HEK293T (cell line): ENCODE measurements around the gene FOLR3.
"Not testable (repeated sequence)": the region's sequence is repeated elsewhere in the genome, so short reads cannot be mapped to it uniquely, and the experiment has no call there.

ENCODE experiments used
- ARNT ChIP-seq: fragments of 450-650 bp; IDR thresholded peaks from 2 replicates; pipeline ENCODE4 v1.6.1; 2017; ENCODE audit warnings: mild to moderate bottlenecking
- BHLHE40 ChIP-seq: fragments of 450-650 bp; IDR thresholded peaks from 2 replicates; pipeline ENCODE4 v1.6.1; 2016; ENCODE audit warnings: mild to moderate bottlenecking, moderate library complexity, borderline replicate concordance
- ELF4 ChIP-seq: fragments of 450-650 bp; IDR thresholded peaks from 2 replicates; pipeline ENCODE4 v1.6.1; 2017; ENCODE audit warnings: antibody characterized with exemption
- FOXA1 ChIP-seq: fragments of 450-650 bp; IDR thresholded peaks from 2 replicates; pipeline ENCODE4 v1.6.1; 2016; ENCODE audit warnings: mild to moderate bottlenecking
- FOXK2 ChIP-seq: fragments of 450-650 bp; IDR thresholded peaks from 2 replicates; pipeline ENCODE4 v1.6.1; 2016; ENCODE audit warnings: mild to moderate bottlenecking
- HDGF ChIP-seq: fragments of 450-650 bp; IDR thresholded peaks from 2 replicates; pipeline ENCODE4 v1.6.1; 2017; ENCODE audit warnings: antibody characterized with exemption, borderline replicate concordance
- LEF1 ChIP-seq: fragments of 450-650 bp; IDR thresholded peaks from 2 replicates; pipeline ENCODE4 v1.6.1; 2017; ENCODE audit warnings: mild to moderate bottlenecking, borderline replicate concordance
- NFRKB ChIP-seq: fragments of 450-650 bp; IDR thresholded peaks from 2 replicates; pipeline ENCODE4 v1.6.1; 2016; ENCODE audit warnings: mild to moderate bottlenecking, moderate library complexity
- SP1 ChIP-seq: fragments of 450-650 bp; IDR thresholded peaks from 2 replicates; pipeline ENCODE4 v1.6.1; 2017
- SUZ12 ChIP-seq: fragments of 450-650 bp; IDR thresholded peaks from 2 replicates; pipeline ENCODE4 v1.6.1; 2016; ENCODE audit warnings: mild to moderate bottlenecking
- ZNF384 ChIP-seq: fragments of 450-650 bp; IDR thresholded peaks from 2 replicates; pipeline ENCODE4 v1.6.1; 2016
- TF ChIP-seq, protein P1 (sequence below): fragments of 450-650 bp; IDR thresholded peaks from 2 replicates; pipeline ENCODE4 v1.6.1; 2016

- not testable (repeated sequence) for TF ChIP-seq SP1, NFRKB, LEF1, HDGF, BHLHE40, ELF4, FOXA1, SUZ12, ZNF384, FOXK2, ARNT
- TF ChIP-seq, protein P1, sequence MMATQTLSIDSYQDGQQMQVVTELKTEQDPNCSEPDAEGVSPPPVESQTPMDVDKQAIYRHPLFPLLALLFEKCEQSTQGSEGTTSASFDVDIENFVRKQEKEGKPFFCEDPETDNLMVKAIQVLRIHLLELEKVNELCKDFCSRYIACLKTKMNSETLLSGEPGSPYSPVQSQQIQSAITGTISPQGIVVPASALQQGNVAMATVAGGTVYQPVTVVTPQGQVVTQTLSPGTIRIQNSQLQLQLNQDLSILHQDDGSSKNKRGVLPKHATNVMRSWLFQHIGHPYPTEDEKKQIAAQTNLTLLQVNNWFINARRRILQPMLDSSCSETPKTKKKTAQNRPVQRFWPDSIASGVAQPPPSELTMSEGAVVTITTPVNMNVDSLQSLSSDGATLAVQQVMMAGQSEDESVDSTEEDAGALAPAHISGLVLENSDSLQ: not testable (repeated sequence)
Observed at GRCh38 chr11:72153874-72154273, 18.3 kb downstream of the FOLR3 start.
